Measurements from ENCODE around the gene PPRC1. TPM values are rescaled to one million over a fixed set of nuclear protein-coding genes. Genes with fewer than 3 reads are reported as not detected.

Gene PPRC1
- total RNA-seq, 1 experiment from 2014 or later = 87.9 TPM

DNA sequence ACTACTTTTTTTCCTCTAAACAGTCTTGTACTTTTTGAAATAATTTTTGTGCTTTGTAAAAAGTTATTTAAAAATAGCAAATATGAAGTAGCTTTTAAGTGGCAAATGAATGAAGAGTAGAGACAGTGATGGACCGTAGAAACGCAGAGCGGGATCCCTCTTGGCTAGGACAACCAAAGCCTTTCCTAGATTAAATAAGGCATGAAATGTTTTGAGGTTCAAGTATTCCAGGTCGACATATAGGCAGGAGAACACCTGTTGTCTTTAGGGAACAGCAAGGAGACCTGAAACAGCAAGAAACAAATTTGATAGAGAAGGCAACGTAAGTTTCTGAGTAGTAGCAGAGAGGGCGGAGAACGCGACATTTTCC, 662 bp upstream of the PPRC1 start:
- peaks cover 32% of the 10 kb centered on the region for H3K4me1 ChIP-seq (ENCODE audit: control insufficient read depth, insufficient read depth, low read length)
- DNase-seq (ENCODE audit: low read depth, low spot score) (no peak), ATAC-seq (no peak)
- ChIA-PET POLR2A (no interaction called here), CTCF (interaction anchor here (0.5 to 1.4 kb wide), 4 partner anchors 13 to 641 kb away, joined by 3 to 5 read pairs (median 4); no protein-coding TSS in a partner anchor)
- H3K27me3 ChIP-seq (ENCODE audit: control insufficient read depth, insufficient read depth, low read length) = no peaks in the 10 kb centered on the region
- no peak for TF ChIP-seq POLR2AphosphoS5 (IDR thresholded peaks at IDR 0.05; ENCODE audit: low read depth, low read length)
- TF ChIP-seq SIN3A (IDR thresholded peaks at IDR 0.05; ENCODE audit: borderline replicate concordance, insufficient read depth, low read depth, low read length) = no peak
- no peak for TF ChIP-seq CTCF (IDR thresholded peaks at IDR 0.05)
- TF ChIP-seq REST (IDR thresholded peaks at IDR 0.05; ENCODE audit: insufficient read depth in 1 of 2, low read depth in 2 of 2, low read length in 1 of 2) = no peak
- TF ChIP-seq TCF7L2 (IDR thresholded peaks at IDR 0.05; ENCODE audit: low read depth, low read length) = no peak
- H3K36me3 ChIP-seq (ENCODE audit: control insufficient read depth, insufficient read depth, low read length) = peaks cover 2% of the 10 kb centered on the region; the same call in 1 of the 2 replicates
- intact Hi-C loops (cut with micrococcal nuclease; ENCODE audit: unreplicated experiment) = no loop called here
- no peaks in the 10 kb centered on the region for H3K9me3 ChIP-seq (ENCODE audit: control insufficient read depth, insufficient read depth, low read depth, low read length)
- H3K4me3 ChIP-seq (ENCODE audit: low read depth in 2 of 2, low read length in 2 of 2) = peak overlapping the region; percentile 91 to 99
- BruUV-seq (replicated peaks) = no TSS peak
- H3K27ac ChIP-seq (ENCODE audit: low read length) = peak overlapping the region; percentile 96
- in situ Hi-C loops (cut with HindIII; ENCODE audit: low pct_unique_long_range_greater_than_20kb, low sequenced_read_pairs) = no loop called here

GRCh38 chr10:102133373-102134195, 744 bp downstream of the PPRC1 start:
- Histone ChIP-seq H3K27me3 (ENCODE audit: control insufficient read depth, insufficient read depth, low read length) (no peaks in the 10 kb centered on the region), H3K9me3 (ENCODE audit: control insufficient read depth, insufficient read depth, low read depth, low read length) (no peaks in the 10 kb centered on the region), H3K36me3 (ENCODE audit: control insufficient read depth, insufficient read depth, low read length) (peaks cover 14% of the 10 kb centered on the region), H3K4me1 (ENCODE audit: control insufficient read depth, insufficient read depth, low read length) (peaks cover 32% of the 10 kb centered on the region), H3K27ac (ENCODE audit: low read length) (peak overlapping the region; percentile 96), H3K4me3 (ENCODE audit: low read depth in 2 of 2, low read length in 2 of 2) (peak overlapping the region; percentile 91 to 99)
- BruUV-seq (replicated peaks) = no TSS peak
- ChIA-PET POLR2A (no interaction called here), CTCF (no interaction called here)
- no peak for DNase-seq (ENCODE audit: low read depth, low spot score)
- TF ChIP-seq CTCF (IDR thresholded peaks at IDR 0.05) (no peak), SIN3A (IDR thresholded peaks at IDR 0.05; ENCODE audit: borderline replicate concordance, insufficient read depth, low read depth, low read length) (peak; percentile 96; the same call in 1 of the 2 replicates), POLR2AphosphoS5 (IDR thresholded peaks at IDR 0.05; ENCODE audit: low read depth, low read length) (no peak), TCF7L2 (IDR thresholded peaks at IDR 0.05; ENCODE audit: low read depth, low read length) (no peak), REST (IDR thresholded peaks at IDR 0.05; ENCODE audit: insufficient read depth in 1 of 2, low read depth in 2 of 2, low read length in 1 of 2) (no peak)
- in situ Hi-C loops (cut with HindIII; ENCODE audit: low pct_unique_long_range_greater_than_20kb, low sequenced_read_pairs) (no loop called here), intact Hi-C loops (cut with micrococcal nuclease; ENCODE audit: unreplicated experiment) (no loop called here)
- ATAC-seq = peak; percentile 63
